ENCODE measurements around the gene ARHGAP22. TPM values are rescaled to one million over a fixed set of nuclear protein-coding genes. Genes with fewer than 3 reads are reported as not detected.

Gene ARHGAP22
- polyA plus RNA-seq, 1 donor = 0.93 TPM

- no peak for DNase-seq
Measured at GRCh38 chr10:48587819-48588218, 17.1 kb downstream of the ARHGAP22 start.

DNA sequence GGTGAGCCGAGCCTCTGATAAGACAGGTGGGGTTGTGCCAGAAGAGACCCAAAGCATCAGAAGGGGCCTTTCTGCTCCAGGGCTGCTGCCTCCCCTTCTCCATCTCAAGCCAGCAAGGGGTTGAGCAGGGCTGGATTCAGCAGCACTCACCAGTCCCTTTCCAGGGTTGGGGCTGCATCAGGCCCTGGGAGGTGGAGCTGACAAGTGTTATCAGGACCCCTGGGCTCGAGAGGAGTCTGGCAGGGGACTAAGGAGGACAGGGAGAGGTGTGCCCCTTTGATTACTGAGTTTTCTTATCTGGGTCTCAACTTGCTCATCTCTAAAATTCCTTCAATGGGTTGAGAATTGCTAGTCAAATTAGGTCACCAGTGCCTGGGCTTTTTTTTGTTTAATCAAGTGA is 17.8 kb downstream of the ARHGAP22 start:
- no peak for DNase-seq

GRCh38 chr10:48582970-48583369 is 21.9 kb downstream of the ARHGAP22 start:
- no peak for DNase-seq

DNA sequence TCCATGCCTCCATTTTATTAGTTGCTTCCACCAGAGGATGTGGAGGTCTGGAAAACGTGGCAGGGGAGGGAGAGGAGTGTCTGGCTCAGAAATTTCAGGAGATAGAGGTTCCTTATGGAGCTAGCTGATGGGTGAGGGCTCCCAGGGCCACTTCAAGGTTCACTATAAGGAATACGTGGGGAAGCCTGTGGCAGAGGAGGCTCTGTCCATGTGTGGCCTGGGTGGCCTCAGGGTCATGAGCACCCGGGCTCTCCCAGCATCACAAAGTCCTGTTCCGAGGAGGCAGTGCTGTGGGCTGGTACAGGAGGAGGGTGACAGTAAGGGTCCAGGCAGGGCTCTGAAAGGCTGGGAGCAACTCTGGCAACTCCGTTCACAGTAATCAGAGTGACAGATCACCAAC is 24.6 kb downstream of the ARHGAP22 start:
- no peak for DNase-seq

- no peak for DNase-seq
Measured at GRCh38 chr10:48579251-48579960, 25.5 kb downstream of the ARHGAP22 start.

DNA sequence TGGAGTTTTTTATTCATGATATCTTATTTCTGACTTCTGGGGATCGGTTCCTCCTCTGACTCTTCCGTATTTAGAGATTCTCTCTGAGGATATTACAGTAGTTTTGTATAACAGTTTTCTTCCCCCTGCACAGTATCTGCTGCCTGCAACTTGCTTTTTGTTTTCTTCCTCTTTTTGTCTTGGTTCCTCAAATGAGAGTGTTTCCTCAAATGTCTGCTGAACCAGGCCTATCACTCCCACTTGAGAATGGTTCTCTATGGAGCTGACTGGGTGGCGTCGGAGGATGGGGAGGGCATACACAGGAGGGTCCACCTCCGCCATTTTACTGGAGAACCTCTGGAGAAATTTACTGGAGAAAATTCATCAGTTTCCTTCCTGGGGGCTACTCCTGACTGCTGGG is 27.7 kb downstream of the ARHGAP22 start:
- no peak for DNase-seq

GRCh38 chr10:48576501-48576900 is 28.4 kb downstream of the ARHGAP22 start:
- no peak for DNase-seq

- DNase-seq = no peak
Measured at GRCh38 chr10:48575901-48576300, 29.0 kb downstream of the ARHGAP22 start.

DNA sequence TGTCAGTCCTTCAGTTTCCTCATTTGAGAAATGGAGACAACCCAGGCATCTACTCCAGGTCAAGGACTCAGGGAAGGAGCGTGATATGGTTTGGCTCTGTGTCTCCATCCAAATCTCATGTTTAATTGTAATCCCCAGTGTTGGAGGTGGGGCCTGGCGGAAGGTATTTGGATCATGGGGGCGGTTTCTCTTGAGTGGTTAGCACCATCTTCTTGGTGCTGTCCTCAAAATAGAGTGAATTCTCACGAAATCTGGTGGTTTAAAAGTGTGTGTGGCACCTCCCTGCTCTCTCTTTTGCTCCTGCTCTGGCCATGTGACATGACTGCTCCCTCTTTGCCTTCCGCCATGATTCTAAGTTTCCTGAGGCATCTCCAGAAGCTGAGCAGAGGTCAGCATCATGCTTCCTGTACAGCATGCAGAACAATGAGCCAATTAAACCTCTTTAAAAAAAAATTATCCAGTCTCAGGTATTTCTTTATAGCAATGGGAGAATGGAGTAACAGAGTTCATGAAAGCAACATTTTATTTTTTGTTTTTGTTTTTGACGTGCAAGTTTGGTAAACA is 30.0 kb downstream of the ARHGAP22 start:
- DNase-seq = no peak

GRCh38 chr10:48574322-48574796 is 30.5 kb downstream of the ARHGAP22 start:
- no peak for DNase-seq

DNA sequence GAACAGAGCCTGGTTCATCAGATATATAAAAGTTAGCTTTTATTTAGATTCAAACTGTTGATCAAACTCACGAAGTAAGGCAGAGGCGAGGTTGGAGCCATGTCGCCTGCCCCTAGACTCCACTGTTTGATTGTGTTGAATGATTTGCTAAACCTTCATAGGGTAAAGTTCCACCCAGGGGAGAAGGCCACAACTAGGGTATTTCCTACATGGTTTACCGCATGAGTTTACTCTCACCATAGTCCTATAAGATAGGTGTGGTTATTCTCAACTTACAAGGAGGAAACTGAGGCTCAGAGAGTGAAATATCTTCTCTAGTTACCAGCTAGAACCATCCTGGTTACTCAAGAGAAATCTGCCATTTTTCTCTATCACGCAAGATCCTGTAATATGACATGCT is 31.8 kb downstream of the ARHGAP22 start:
- DNase-seq = no peak

- DNase-seq = no peak
Measured at GRCh38 chr10:48572414-48572813, 32.5 kb downstream of the ARHGAP22 start.

- no peak for DNase-seq
Measured at GRCh38 chr10:48568546-48568945, 36.3 kb downstream of the ARHGAP22 start.

GRCh38 chr10:48568131-48568530 is 36.7 kb downstream of the ARHGAP22 start:
- DNase-seq = no peak

GRCh38 chr10:48567346-48567745 is 37.5 kb downstream of the ARHGAP22 start:
- DNase-seq = no peak

DNA sequence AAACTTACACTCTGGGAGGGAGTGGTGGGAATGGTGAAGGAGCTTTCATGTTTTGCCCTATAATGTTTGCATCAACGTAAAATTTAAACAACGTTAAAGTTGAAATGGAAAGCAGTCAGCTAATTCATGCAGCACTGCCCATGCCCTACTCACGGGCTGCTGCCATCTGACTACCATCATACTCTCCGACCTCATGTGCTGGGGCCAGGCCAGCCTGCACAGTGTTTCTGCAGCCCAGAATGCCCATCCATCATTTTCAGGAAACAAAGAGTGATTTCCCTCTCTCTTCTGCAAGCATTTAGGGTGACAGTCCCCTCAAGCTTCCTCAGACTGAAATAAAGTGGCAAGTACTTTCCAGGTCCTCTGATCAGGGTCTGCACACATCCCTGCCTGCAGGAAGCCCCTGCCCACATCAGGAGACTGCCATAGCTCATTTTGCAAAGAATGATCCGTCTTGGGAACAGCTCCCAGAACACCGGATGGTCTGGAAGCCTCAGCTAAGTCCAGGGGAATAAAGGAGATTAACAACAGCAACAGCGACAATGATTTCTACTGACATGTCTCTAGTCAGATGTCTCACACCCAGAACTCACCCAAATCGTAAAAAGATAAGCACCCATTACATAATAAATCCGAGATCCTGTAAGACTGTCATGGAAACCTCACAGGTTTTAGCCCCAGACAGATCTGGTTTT is 40.3 kb downstream of the ARHGAP22 start:
- no peak for DNase-seq

DNA sequence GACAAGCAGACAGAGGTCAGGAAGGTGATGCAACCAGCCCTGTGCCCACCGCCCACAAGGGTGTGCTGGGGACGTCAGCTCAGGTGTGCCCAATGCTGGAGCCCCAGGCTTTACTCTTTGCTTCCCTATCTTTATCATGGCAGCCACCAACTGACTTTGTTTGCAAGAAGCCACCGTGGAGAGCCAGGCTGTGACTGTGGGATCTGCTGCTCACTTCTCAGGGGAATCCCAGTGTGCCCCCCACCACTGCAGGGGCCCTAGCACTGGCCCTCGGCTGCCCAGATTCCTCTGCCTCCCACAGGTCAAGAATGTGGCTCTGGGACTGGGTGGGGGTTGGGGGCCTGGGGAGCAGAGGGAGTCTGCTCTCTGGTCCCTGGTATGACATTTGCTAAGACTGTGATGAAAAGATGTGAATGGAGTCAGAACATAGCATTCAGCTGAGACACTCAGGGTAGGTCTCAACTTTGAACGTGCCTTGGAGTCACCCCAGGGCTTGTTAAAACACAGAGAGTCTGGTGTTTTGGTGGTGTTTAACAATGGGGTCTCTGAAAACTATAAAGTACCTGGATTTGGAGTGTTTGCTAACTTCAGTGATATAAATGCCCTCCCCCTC is 47.3 kb downstream of the ARHGAP22 start:
- DNase-seq = no peak

GRCh38 chr10:48556713-48557112 is 48.2 kb downstream of the ARHGAP22 start:
- DNase-seq = no peak

GRCh38 chr10:48556065-48556464 is 48.8 kb downstream of the ARHGAP22 start:
- DNase-seq = no peak

DNA sequence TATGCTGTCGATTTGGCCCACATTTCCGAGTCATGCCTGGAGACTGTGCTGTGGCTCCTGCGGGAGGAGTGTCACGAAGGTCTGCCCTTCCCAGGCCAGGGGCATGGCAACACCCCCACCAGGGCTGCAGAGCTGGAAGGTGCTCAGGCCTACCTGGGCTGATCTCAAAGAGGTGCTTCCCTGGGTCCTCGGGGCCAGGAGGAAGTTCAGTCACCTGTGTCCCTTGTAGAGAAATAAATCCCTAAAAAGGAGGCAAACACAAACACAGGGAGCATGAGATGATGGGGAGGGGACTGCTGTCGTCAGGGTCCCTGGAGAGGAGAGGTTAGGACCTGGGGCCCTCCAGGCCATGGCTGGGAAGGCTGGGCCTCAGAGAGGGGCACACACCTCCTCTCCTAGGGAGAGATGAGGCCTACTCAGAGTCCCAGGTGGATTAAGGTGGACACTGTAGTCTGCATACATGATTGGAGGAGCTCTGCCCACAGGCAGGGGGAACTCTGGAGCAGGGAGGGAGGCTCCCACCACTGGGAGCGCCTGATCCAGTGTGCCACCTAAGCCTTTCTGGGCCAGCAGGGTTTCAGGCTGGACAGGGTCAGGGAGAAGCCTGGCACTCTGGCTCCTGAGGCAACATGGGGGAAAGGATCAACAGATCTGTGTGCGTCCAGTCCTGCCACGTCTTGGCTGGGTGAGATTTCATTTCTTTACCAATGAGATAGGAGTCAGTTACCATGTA is 49.4 kb downstream of the ARHGAP22 start:
- DNase-seq = no peak

DNA sequence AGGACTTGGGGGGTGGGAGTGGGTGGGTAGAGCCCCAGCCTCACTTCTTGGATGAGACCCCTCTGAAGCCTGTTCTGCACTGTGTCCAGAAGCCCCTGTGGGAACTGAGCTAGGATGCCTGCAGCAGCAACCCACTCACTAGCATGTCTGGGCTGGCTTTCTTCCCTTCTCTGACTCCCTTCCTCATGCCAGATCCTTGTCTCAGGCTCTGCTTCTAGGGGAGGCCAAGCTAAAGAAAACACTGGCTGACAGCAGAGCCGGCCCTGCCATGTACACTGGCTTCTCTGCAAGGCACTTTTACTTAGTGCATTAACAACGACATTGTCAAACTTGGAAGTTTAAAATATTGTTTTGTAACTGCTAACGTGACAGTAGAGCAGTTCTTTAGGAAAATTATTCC is 50.2 kb downstream of the ARHGAP22 start:
- DNase-seq = no peak

DNA sequence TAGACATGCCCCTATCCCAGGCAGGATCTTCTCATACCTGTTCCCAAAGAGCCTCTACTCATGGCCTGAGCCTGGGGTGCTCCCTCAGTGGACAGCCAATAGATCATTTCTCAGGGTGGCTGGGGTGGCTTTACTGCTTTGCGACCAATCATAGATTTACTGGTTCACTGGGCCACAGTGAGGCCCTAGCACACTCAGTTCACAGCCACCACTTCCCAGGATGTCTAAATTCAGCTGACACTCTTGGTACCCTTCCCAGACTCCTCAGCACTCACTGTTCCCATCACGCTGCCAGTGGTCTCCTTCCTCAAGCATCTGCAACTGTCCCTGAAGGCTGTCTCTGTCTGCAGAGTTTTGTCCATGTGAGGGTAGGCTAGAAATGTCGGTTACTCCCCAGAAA is 50.6 kb downstream of the ARHGAP22 start:
- no peak for DNase-seq
